ENCODE data around the gene PLEKHH2.
"Not testable (repeated sequence)": the region's sequence is repeated elsewhere in the genome, so short reads cannot be mapped to it uniquely, and the experiment has no call there.

PLEKHH2 gene

GRCh38 chr2:43637030-43637803, at the start of gene PLEKHH2:
PLEKHH2 (plus strand) TSS chr2:43637260; CDS start chr2:43644674, 7,414 bp downstream.
- DNase-seq: peak; percentile 79

- DNase-seq: peak; percentile 0
Observed at GRCh38 chr2:43592443-43592842, 44.6 kb upstream of the PLEKHH2 start.

GRCh38 chr2:43593254-43593653, 43.8 kb upstream of the PLEKHH2 start:
- no peak for DNase-seq

- DNase-seq: peak; percentile 8
Observed at GRCh38 chr2:43594875-43595274, 42.2 kb upstream of the PLEKHH2 start.

- DNase-seq: peak; percentile 98
Observed at GRCh38 chr2:43595603-43596412, 41.3 kb upstream of the PLEKHH2 start, which contains the start of gene THADA. THADA (minus strand) TSS chr2:43596038; CDS start chr2:43592392, 3,646 bp downstream.

GRCh38 chr2:43600596-43600995, 36.5 kb upstream of the PLEKHH2 start:
- DNase-seq: not testable (repeated sequence)

GRCh38 chr2:43604674-43605073, 32.4 kb upstream of the PLEKHH2 start:
- DNase-seq: no peak

- DNase-seq: peak; percentile 59
Observed at GRCh38 chr2:43605079-43605655, 31.9 kb upstream of the PLEKHH2 start.

- peak; percentile 54 for DNase-seq
Observed at GRCh38 chr2:43605851-43606250, 31.2 kb upstream of the PLEKHH2 start.

GRCh38 chr2:43609290-43609918, 27.7 kb upstream of the PLEKHH2 start:
- DNase-seq: peak; percentile 65

GRCh38 chr2:43610361-43610760, 26.7 kb upstream of the PLEKHH2 start:
- no peak for DNase-seq

- peak; percentile 68 for DNase-seq
Observed at GRCh38 chr2:43611987-43612894, 24.8 kb upstream of the PLEKHH2 start.

GRCh38 chr2:43612944-43613343, 24.1 kb upstream of the PLEKHH2 start:
- DNase-seq: no peak

- DNase-seq: no peak
Observed at GRCh38 chr2:43616967-43617680, 19.9 kb upstream of the PLEKHH2 start.

GRCh38 chr2:43619511-43619910, 17.5 kb upstream of the PLEKHH2 start:
- DNase-seq: no peak

GRCh38 chr2:43622931-43623451, 14.1 kb upstream of the PLEKHH2 start:
- DNase-seq: peak; percentile 9

GRCh38 chr2:43631618-43632317, 5.3 kb upstream of the PLEKHH2 start:
- DNase-seq: no peak

GRCh38 chr2:43634604-43635306, 2.3 kb upstream of the PLEKHH2 start:
- peak; percentile 92 for DNase-seq

- not testable (repeated sequence) for DNase-seq
Observed at GRCh38 chr2:43636153-43636552, 907 bp upstream of the PLEKHH2 start.

GRCh38 chr2:43636621-43637020, 439 bp upstream of the PLEKHH2 start:
- no peak for DNase-seq

Measured in NCI-H69 (cell line).